Endothelial cell (in vitro differentiated cells): ENCODE results near the gene STX16. TPM values are rescaled to one million over a fixed set of nuclear protein-coding genes. Genes with fewer than 3 reads are reported as not detected.

Experiments used
- DNase-seq: peaks from one replicate; pipeline ENCODE4 v3.0.0; 2021; ENCODE audit warnings: low spot score
- H3K27ac Mint-ChIP-seq: one replicate; pipeline ENCODE4 v1.8.0; 2021; ENCODE audit warnings: mixed read lengths, inconsistent platforms; ENCODE audit not compliant: unreplicated experiment
- H3K27me3 Mint-ChIP-seq: one replicate; pipeline ENCODE4 v1.8.0; 2021; ENCODE audit warnings: mild to moderate bottlenecking, moderate library complexity, mixed read lengths, inconsistent platforms; ENCODE audit not compliant: unreplicated experiment
- H3K36me3 Mint-ChIP-seq: one replicate; pipeline ENCODE4 v1.8.0; 2021; ENCODE audit warnings: mild to moderate bottlenecking, low read depth, mixed read lengths, inconsistent platforms; ENCODE audit not compliant: unreplicated experiment
- H3K4me1 Mint-ChIP-seq: one replicate; pipeline ENCODE4 v1.8.0; 2021; ENCODE audit warnings: mild to moderate bottlenecking, mixed read lengths, inconsistent platforms; ENCODE audit not compliant: unreplicated experiment
- H3K4me3 Mint-ChIP-seq: one replicate; pipeline ENCODE4 v1.8.0; 2021; ENCODE audit warnings: mild to moderate bottlenecking, mixed read lengths, inconsistent platforms; ENCODE audit not compliant: unreplicated experiment
- H3K9me3 Mint-ChIP-seq: one replicate; pipeline ENCODE4 v1.8.0; 2021; ENCODE audit warnings: mixed read lengths, inconsistent platforms; ENCODE audit not compliant: unreplicated experiment
- CTCF ChIP-seq: fragments of 200-600 bp; sonication (generic); IDR thresholded peaks from one replicate; pipeline ENCODE4 v1.5.0; 2021; ENCODE audit warnings: antibody characterized with exemption; ENCODE audit not compliant: unreplicated experiment
- total RNA-seq: library from RNA; stranded (reverse); fragmentation: NEBNext Ultra II Directional; extraction: Animal tissue kit (Norgen Biotek cat#: 25700); gene quantifications from one replicate; pipeline ENCODE4 v1.2.1, GENCODE V29; 2021; ENCODE audit not compliant: unreplicated experiment

Gene STX16
- total RNA-seq, 1 donor from 2014 or later = 77.9 TPM

DNA sequence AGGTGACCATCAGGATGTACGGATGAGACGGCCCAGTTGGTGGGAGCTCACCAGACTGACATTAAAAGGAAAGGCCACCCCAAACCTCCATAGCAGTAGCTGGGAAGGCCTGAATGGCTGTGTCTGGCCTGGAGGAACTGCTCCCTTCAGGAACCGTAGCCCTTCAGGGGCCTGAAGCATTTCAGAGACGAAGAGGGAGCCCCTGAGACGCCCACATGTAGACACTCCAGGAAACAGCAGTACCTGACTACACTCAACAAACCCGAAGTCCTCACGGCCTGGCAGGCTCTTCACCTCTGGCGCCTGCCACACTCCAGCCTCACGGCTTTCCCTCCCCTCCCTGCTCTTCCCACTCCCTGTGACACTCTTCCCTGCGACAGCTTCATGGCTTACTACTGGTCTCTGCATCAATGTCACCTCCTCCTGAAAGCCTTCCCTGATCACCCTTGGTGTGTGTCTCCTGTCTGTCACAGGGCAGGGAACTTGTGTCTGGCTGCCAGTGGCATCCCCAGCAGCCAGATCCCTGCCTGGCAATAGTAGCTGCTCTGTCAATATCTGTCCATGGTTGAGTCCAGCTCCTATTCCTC, 14.6 kb upstream of the STX16 start:
- Mint-ChIP-seq H3K27ac (no peak overlapping the region), H3K9me3 (no peaks in the 10 kb centered on the region), H3K4me1 (no peaks in the 10 kb centered on the region), H3K4me3 (no peak overlapping the region), H3K36me3 (no peaks in the 10 kb centered on the region), H3K27me3 (peaks cover 1% of the 10 kb centered on the region)
- DNase-seq = no peak
- no peak for TF ChIP-seq CTCF

- H3K4me3 Mint-ChIP-seq = no peak overlapping the region
- no peaks in the 10 kb centered on the region for H3K9me3 Mint-ChIP-seq
- TF ChIP-seq CTCF = no peak
- no peaks in the 10 kb centered on the region for H3K36me3 Mint-ChIP-seq
- H3K4me1 Mint-ChIP-seq = no peaks in the 10 kb centered on the region
- H3K27ac Mint-ChIP-seq = no peak overlapping the region
- H3K27me3 Mint-ChIP-seq = peaks cover 3% of the 10 kb centered on the region
- DNase-seq = no peak
Observed at GRCh38 chr20:58636983-58637421, 14.1 kb upstream of the STX16 start.

DNA sequence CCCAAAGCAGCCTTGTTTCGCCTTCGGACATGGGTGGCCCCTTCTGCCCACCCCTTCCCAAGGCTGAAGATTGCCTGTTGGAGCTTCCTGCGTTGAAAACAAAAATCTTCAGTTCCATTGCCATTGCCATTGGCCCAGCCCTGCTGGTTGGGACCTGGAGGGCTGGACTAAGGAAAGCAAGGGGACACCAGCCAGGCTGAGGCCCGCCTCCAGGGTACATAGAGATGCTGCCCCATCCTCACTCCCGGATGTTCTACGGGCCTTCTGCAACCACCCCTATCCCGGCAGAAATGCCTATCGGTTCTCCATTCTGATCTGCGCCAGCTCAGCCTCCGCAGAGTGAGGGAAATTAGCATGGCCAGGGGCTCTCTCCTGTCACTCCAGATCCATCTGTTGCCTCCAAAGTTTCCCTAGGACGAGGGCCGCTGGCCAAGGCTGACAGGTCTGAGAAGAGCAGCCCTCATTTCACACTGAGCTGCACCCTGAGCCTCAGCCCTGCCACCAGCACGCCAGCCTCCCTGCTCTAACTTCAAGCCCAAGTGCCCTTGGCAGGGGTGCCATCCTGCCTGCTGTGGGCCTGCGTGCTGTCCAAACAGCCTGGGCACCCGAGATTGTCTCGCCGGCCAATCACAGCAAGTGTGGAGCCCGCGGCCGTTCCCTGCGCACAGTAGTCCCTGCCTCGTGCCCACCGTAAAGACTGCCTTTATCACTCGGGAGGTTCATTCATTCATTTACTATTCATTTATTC, 13.4 kb upstream of the STX16 start:
- DNase-seq = no peak
- H3K27me3 Mint-ChIP-seq = peaks cover 6% of the 10 kb centered on the region
- no peaks in the 10 kb centered on the region for H3K9me3 Mint-ChIP-seq
- H3K4me3 Mint-ChIP-seq = no peak overlapping the region
- H3K36me3 Mint-ChIP-seq = no peaks in the 10 kb centered on the region
- H3K4me1 Mint-ChIP-seq = no peaks in the 10 kb centered on the region
- no peak overlapping the region for H3K27ac Mint-ChIP-seq
- TF ChIP-seq CTCF = no peak

DNA sequence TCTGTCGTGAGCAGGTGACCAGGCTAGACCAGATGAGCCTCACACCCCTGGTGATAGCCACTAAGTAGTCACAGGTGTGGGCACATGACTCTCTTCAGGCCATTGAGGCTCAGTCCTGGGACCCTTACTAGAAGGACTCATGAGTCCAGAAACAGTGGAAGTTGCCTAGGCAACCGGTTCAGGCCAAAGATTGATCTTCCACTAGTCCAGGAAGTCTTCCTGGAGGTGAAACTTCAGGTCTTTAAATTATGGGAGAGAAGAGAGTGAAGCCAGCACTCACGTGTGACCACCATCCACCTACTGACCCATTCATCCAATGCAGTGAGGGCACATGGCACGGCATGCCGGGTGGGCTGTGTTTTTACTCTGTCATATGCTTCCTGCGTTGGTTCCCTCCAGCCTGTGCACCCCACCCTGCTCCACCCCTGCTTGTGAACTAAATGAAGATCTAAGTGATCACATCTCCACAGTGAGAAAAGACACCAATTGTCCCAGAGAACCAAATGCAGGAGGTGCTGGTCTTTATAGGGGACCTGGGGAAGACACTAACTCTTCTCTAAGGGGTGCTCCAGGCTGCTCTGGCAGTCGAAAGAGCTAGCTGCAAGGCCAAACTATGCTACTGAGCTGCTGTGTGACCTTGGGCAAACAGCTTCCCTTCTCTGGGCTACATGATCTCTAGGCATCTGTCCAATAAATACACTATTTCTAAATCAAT, 12.5 kb upstream of the STX16 start:
- H3K9me3 Mint-ChIP-seq = no peaks in the 10 kb centered on the region
- H3K4me1 Mint-ChIP-seq = no peaks in the 10 kb centered on the region
- H3K36me3 Mint-ChIP-seq = no peaks in the 10 kb centered on the region
- no peak overlapping the region for H3K27ac Mint-ChIP-seq
- no peak for TF ChIP-seq CTCF
- DNase-seq = no peak
- peaks cover 5% of the 10 kb centered on the region for H3K27me3 Mint-ChIP-seq
- no peak overlapping the region for H3K4me3 Mint-ChIP-seq
